Activated B cell treated with CpG ODN at 0.5 μM for 24 hours (primary cell): ENCODE measurements around the gene SFXN2. TPM values are rescaled to one million over a fixed set of nuclear protein-coding genes. Genes with fewer than 3 reads are reported as not detected.

Experiments used
- ATAC-seq: fragments of 200-7000 bp; cut with Tn5 transposase; one replicate; pipeline ENCODE4 v1.10.0; 2021; ENCODE audit warnings: low read depth, mild to moderate bottlenecking, moderate library complexity
- CTCF ChIA-PET: fragments of 350-600 bp; sonication (Branson Sonifier 250); formaldehyde crosslinking; loops from one replicate; lab custom pipeline; 2021; ENCODE audit warnings: antibody characterized with exemption; lab: Charles Lee
- POLR2A ChIA-PET: fragments of 350-600 bp; sonication (Branson Sonifier 250); formaldehyde crosslinking; loops from one replicate; lab custom pipeline; 2021; ENCODE audit warnings: antibody characterized with exemption; lab: Charles Lee
- DNase-seq: peaks from one replicate; pipeline ENCODE4 v3.0.0; 2022
- H3K27ac Mint-ChIP-seq: one replicate; pipeline ENCODE4 v1.8.0; 2020; ENCODE audit warnings: mixed read lengths
- H3K27me3 Mint-ChIP-seq: one replicate; pipeline ENCODE4 v1.8.0; 2021; ENCODE audit warnings: mixed read lengths
- H3K36me3 Mint-ChIP-seq: one replicate; pipeline ENCODE4 v1.8.0; 2021; ENCODE audit warnings: low read depth, mixed read lengths
- H3K4me1 Mint-ChIP-seq: one replicate; pipeline ENCODE4 v1.8.0; 2021; ENCODE audit warnings: mixed read lengths
- H3K4me3 Mint-ChIP-seq: one replicate; pipeline ENCODE4 v1.8.0; 2020; ENCODE audit warnings: mild to moderate bottlenecking, mixed read lengths
- H3K9me3 Mint-ChIP-seq: one replicate; pipeline ENCODE4 v1.8.0; 2020; ENCODE audit warnings: mixed read lengths
- intact Hi-C: fragments of 100-400 bp; cut with micrococcal nuclease; formaldehyde crosslinking; loops from one replicate; pipeline ENCODE4 v1.15.1; 2024
- total RNA-seq: library from RNA; stranded (reverse); gene quantifications from 2 replicates; pipeline ENCODE4 v1.2.3, GENCODE V29; 2022
- TF ChIP-seq, protein P1 (sequence below): fragments of 200-600 bp; IDR thresholded peaks from one replicate; pipeline ENCODE4 v1.8.0; 2022; ENCODE audit warnings: antibody characterized with exemption, mild to moderate bottlenecking

SFXN2 gene
- total RNA-seq, 1 donor from 2014 or later = 28.9 TPM

DNA sequence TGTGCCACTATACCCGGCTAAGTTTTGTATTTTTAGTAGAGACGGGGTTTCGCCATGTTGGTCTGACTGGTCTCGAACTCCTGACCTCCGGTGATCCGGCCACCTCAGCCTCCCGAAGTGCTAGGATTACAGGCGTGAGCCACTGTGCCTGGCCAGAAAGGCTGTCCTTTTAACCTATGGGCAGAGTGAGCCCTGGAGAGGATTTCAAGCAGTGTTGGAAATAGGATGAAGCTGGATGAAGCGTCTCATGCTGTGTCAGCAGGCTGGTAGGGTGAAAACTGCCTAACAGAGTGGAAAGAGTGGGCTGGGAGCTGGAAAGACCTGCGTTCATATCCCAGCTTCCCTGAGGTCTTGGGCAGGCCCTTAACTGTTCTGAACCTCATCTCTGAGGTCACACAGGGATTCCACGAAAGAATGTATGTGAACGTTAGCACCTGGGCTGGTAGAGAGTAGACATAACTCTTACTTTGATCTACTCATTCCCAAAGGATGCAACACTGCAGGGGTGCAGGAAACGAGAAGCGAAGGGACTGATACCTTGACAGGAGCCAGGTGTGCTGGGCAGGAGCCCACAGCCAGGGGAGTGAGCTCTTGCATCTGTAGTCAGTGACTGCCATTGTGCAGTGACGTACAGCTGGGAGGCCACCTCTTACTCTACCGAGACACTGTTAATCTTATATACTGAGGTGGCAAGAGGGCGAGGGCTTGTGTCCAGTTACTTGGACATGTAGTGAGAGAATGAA is 63.4 kb downstream of the SFXN2 start:
- ATAC-seq (no peak), DNase-seq (no peak)
- ChIA-PET CTCF (no interaction called here), POLR2A (interaction anchor here (0.6 to 1.0 kb wide), 2 partner anchors 8 to 16 kb away, joined by 3 to 4 read pairs; no protein-coding TSS in a partner anchor)
- Mint-ChIP-seq H3K27me3 (no peaks in the 10 kb centered on the region), H3K27ac (no peak overlapping the region), H3K9me3 (no peaks in the 10 kb centered on the region), H3K4me1 (peaks cover 45% of the 10 kb centered on the region), H3K36me3 (peaks cover 45% of the 10 kb centered on the region), H3K4me3 (no peak overlapping the region)
- intact Hi-C loops = no loop called here
- TF ChIP-seq, protein P1, sequence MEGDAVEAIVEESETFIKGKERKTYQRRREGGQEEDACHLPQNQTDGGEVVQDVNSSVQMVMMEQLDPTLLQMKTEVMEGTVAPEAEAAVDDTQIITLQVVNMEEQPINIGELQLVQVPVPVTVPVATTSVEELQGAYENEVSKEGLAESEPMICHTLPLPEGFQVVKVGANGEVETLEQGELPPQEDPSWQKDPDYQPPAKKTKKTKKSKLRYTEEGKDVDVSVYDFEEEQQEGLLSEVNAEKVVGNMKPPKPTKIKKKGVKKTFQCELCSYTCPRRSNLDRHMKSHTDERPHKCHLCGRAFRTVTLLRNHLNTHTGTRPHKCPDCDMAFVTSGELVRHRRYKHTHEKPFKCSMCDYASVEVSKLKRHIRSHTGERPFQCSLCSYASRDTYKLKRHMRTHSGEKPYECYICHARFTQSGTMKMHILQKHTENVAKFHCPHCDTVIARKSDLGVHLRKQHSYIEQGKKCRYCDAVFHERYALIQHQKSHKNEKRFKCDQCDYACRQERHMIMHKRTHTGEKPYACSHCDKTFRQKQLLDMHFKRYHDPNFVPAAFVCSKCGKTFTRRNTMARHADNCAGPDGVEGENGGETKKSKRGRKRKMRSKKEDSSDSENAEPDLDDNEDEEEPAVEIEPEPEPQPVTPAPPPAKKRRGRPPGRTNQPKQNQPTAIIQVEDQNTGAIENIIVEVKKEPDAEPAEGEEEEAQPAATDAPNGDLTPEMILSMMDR = no peak

DNA sequence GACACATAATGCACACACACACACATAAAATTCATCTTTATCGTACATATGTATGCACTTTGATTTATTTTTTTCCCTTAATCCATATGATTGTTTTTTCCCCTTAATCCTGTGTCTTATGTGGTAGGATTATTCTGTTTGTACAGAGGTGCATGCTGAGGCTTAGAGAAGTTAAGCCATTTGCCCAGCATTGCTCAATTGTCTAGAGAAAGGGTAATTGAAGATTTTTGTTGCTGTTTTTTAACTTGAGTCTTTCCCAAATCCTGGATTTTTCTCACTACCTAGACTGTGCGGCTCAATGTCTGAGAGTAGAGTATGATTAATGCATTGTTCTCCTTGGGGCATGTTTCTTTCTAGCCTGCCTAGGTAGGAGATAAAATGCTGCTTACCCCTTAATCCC is 64.3 kb downstream of the SFXN2 start:
- POLR2A ChIA-PET = no interaction called here
- ATAC-seq = no peak
- H3K27me3 Mint-ChIP-seq = no peaks in the 10 kb centered on the region
- CTCF ChIA-PET = no interaction called here
- no peaks in the 10 kb centered on the region for H3K9me3 Mint-ChIP-seq
- no peak overlapping the region for H3K27ac Mint-ChIP-seq
- intact Hi-C loops = no loop called here
- TF ChIP-seq, protein P1 = no peak
- no peak overlapping the region for H3K4me3 Mint-ChIP-seq
- peaks cover 46% of the 10 kb centered on the region for H3K36me3 Mint-ChIP-seq
- DNase-seq = no peak
- H3K4me1 Mint-ChIP-seq = peaks cover 42% of the 10 kb centered on the region

DNA sequence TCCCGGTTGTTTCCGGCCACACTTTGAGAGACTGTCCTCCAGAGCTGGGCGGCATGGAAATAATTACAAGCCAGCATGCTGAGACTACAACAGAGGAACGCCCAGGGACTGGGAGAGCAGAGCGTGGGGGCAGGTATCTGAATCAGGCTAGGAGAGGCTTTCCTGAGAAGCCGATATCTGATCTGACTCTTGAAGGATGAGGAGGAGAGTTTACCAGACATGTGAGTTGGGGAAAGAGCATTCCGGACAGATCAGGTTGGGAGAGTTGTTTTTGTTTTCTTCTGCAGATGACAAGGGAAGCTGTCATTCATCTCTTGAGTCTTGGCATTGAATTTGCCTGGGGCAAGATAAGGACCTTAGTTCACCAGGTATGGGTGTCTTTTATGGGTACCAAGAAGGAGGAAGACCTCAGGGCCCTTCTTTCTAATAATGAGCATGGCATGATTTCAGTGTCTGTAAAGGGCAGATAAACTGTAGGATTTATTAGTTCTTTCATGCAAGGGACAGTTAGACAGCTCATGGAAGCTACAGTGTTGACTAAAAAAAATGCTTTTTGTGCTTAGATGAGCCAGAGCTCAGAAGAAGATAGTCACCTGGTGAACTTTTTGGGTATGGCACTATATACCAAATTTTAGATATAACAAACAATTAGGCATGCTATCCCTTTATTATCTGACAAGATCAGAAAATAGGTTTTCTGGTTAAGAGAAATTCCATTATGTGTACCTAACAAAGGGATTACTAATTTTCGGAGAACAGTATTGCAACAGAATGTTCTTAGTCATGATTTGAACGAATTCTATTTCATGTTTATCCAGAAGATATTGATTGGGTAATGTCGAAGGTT is 65.5 kb downstream of the SFXN2 start:
- no peak for DNase-seq
- TF ChIP-seq, protein P1 = no peak
- ChIA-PET POLR2A (no interaction called here), CTCF (no interaction called here)
- H3K27ac Mint-ChIP-seq = no peak overlapping the region
- no peak overlapping the region for H3K4me3 Mint-ChIP-seq
- H3K4me1 Mint-ChIP-seq = peaks cover 35% of the 10 kb centered on the region
- H3K36me3 Mint-ChIP-seq = peaks cover 38% of the 10 kb centered on the region
- H3K9me3 Mint-ChIP-seq = no peaks in the 10 kb centered on the region
- ATAC-seq = no peak
- no peaks in the 10 kb centered on the region for H3K27me3 Mint-ChIP-seq
- intact Hi-C loops = no loop called here

DNA sequence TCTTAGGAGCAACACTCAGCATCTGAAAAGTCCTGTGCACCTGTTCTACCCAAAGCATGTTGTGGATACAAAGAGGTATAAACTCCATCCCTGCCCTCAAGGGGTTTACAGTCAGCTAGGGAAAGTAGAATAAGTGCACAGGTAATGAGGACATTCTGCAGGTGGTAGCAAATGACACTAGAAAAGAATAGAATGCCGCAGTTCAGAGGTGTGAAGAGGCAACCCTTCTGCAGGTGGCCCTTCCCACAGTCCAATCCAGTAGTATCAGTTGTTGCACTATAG is 66.0 kb downstream of the SFXN2 start:
- H3K9me3 Mint-ChIP-seq = no peaks in the 10 kb centered on the region
- H3K27ac Mint-ChIP-seq = no peak overlapping the region
- no peak for DNase-seq
- H3K4me1 Mint-ChIP-seq = peaks cover 35% of the 10 kb centered on the region
- intact Hi-C loops = no loop called here
- no peak overlapping the region for H3K4me3 Mint-ChIP-seq
- POLR2A ChIA-PET = no interaction called here
- H3K36me3 Mint-ChIP-seq = peaks cover 36% of the 10 kb centered on the region
- no peaks in the 10 kb centered on the region for H3K27me3 Mint-ChIP-seq
- TF ChIP-seq, protein P1 = no peak
- no peak for ATAC-seq
- CTCF ChIA-PET = no interaction called here
